ENCODE measurements around the gene MYBPHL.

MYBPHL gene

DNA sequence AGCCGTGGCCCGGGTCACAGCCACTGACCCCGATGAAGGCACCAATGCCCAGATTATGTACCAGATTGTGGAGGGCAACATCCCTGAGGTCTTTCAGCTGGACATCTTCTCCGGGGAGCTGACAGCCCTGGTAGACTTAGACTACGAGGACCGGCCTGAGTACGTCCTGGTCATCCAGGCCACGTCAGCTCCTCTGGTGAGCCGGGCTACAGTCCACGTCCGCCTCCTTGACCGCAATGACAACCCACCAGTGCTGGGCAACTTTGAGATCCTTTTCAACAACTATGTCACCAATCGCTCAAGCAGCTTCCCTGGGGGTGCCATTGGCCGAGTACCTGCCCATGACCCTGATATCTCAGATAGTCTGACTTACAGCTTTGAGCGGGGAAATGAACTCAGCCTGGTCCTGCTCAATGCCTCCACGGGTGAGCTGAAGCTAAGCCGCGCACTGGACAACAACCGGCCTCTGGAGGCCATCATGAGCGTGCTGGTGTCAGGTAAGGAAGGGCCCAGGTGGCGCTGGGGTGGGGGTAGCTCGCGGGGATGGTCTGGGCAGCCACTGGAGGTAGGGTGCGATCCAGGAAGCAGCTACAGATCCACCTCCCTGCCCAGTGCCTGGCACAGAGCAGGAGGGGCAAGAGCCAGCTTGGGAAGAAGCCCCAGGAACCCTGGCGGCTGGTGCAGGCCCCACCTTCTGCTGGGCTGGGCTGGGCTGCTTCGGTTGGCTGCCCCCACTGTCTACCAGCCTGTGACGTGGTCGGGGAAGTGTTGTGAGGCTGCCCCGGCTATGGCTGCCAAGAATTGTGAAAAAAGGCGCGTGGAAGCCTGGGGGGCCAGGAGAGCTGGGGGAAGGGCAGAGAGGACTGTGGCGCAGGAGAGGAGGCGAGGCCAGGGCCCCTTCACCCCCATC, 53.7 kb downstream of the MYBPHL start:
- no peak for DNase-seq (ENCODE audit: low read depth)

DNA sequence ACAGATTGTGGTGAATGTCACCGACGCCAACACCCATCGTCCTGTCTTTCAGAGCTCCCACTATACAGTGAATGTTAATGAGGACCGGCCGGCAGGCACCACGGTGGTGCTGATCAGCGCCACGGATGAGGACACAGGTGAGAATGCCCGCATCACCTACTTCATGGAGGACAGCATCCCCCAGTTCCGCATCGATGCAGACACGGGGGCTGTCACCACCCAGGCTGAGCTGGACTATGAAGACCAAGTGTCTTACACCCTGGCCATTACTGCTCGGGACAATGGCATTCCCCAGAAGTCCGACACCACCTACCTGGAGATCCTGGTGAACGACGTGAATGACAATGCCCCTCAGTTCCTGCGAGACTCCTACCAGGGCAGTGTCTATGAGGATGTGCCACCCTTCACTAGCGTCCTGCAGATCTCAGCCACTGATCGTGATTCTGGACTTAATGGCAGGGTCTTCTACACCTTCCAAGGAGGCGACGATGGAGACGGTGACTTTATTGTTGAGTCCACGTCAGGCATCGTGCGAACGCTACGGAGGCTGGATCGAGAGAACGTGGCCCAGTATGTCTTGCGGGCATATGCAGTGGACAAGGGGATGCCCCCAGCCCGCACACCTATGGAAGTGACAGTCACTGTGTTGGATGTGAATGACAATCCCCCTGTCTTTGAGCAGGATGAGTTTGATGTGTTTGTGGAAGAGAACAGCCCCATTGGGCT, 54.5 kb downstream of the MYBPHL start:
- DNase-seq (ENCODE audit: low read depth) = no peak

DNA sequence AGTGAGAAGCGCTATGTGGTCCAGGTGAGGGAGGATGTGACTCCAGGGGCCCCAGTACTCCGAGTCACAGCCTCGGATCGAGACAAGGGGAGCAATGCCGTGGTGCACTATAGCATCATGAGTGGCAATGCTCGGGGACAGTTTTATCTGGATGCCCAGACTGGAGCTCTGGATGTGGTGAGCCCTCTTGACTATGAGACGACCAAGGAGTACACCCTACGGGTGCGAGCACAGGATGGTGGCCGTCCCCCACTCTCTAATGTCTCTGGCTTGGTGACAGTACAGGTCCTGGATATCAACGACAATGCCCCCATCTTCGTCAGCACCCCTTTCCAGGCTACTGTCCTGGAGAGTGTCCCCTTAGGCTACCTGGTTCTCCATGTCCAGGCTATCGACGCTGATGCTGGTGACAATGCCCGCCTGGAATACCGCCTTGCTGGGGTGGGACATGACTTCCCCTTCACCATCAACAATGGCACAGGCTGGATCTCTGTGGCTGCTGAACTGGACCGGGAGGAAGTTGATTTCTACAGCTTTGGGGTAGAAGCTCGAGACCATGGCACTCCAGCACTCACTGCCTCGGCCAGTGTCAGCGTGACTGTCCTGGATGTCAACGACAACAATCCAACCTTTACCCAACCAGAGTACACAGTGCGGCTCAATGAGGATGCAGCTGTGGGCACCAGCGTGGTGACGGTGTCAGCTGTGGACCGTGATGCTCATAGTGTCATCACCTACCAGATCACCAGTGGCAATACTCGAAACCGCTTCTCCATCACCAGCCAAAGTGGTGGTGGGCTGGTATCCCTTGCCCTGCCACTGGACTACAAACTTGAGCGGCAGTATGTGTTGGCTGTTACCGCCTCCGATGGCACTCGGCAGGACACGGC, 55.3 kb downstream of the MYBPHL start:
- no peak for DNase-seq (ENCODE audit: low read depth)

DNA sequence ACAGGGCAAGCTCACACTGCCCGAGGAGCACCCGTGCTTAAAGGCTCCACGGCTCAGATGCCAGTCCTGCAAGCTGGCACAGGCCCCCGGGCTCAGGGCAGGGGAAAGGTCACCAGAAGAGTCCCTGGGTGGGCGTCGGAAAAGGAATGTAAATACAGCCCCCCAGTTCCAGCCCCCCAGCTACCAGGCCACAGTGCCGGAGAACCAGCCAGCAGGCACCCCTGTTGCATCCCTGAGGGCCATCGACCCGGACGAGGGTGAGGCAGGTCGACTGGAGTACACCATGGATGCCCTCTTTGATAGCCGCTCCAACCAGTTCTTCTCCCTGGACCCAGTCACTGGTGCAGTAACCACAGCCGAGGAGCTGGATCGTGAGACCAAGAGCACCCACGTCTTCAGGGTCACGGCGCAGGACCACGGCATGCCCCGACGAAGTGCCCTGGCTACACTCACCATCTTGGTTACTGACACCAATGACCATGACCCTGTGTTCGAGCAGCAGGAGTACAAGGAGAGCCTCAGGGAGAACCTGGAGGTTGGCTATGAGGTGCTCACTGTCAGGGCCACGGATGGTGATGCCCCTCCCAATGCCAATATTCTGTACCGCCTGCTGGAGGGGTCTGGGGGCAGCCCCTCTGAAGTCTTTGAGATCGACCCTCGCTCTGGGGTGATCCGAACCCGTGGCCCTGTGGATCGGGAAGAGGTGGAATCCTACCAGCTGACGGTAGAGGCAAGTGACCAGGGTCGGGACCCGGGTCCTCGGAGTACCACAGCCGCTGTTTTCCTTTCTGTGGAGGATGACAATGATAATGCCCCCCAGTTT, 56.1 kb downstream of the MYBPHL start:
- no peak for DNase-seq (ENCODE audit: low read depth)

DNA sequence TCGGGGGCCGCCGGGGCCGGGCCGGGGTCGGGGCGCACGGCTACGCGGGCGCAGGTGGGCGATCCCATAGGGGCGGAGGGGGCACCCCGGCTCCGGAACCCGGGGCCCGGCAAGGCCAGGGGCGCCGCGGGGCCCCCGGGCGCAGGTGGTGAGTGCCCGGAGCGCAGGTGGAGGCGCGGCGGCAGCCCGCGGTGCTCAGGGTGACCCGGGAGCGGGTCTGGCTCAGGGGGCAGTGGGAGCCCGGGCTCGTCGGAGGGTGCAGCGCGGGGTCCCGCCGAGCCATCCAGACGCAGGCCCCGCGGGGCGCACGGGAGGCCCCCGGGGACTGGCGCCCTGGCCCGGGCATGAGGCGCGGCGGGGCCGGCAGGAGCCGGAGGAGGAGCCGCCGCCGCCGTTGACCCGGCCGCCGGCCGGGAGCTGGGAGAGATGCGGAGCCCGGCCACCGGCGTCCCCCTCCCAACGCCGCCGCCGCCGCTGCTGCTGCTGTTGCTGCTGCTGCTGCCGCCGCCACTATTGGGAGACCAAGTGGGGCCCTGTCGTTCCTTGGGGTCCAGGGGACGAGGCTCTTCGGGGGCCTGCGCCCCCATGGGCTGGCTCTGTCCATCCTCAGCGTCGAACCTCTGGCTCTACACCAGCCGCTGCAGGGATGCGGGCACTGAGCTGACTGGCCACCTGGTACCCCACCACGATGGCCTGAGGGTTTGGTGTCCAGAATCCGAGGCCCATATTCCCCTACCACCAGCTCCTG, 57.0 kb downstream of the MYBPHL start:
- DNase-seq (ENCODE audit: low read depth) = no peak

DNA sequence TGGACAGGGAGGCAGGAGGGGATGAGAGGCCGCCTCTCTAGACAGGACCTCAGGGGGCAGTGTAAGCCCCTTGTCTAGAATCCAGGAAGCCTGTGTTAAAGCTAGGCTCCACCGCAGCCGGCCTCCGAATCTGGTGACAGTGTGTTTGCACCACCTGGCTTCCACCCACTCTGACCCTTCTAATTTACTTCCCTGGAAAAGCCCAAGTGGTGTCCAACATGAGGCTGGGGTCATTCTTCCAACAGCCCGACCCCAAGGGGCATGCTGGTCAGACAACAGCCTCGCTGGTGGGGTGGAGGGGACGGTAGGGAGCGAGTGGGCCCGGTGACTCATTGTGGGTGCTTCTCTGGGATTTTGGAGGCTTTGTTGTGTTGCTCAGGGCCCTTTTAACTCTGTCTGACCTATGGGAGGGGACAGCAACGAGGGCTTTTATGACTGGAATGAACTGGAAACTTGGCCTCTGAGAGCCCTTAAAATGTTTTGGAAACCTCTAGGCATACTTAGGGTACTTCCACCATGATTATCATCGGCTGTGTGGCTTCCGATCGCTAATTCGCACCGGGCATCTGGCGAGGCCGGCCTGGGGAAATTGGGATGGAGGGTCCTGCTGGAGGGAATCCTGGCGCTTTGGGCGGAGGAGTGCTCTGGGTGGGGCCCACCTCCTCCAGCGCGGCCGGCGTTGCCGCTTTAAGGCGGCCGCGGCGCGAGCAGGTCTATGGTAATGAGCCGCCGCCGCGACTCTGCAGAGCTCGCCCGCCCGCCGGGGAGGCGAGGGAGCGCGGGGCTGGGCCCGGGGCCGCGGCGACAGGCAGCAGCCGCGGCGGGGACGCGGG, 57.8 kb downstream of the MYBPHL start, which contains the start of gene CELSR2:
CELSR2 (plus strand) TSS at position 743 of the 833 bp plus-strand sequence. CDS start 541 bp downstream, outside the sequence.
- DNase-seq (ENCODE audit: low read depth) = peak; percentile 30

DNA sequence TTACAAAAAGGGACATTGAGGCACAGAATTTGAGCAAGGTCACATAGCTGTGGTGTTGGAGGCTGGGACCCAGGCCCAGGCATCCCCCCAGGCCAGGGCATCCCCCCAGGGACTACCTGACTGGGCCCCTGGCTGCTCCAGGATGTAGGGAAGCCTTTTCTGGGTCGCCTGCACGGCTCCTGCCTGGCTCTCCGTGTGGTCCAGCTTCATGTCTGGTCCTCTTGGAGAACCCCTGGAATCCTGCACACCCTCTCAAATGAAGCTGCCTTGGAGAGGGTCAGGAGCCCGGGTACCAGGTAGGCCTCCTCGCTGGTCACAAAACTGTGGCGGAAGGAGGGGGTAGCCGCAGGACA, 58.4 kb downstream of the MYBPHL start:
- DNase-seq (ENCODE audit: low read depth) = no peak

DNA sequence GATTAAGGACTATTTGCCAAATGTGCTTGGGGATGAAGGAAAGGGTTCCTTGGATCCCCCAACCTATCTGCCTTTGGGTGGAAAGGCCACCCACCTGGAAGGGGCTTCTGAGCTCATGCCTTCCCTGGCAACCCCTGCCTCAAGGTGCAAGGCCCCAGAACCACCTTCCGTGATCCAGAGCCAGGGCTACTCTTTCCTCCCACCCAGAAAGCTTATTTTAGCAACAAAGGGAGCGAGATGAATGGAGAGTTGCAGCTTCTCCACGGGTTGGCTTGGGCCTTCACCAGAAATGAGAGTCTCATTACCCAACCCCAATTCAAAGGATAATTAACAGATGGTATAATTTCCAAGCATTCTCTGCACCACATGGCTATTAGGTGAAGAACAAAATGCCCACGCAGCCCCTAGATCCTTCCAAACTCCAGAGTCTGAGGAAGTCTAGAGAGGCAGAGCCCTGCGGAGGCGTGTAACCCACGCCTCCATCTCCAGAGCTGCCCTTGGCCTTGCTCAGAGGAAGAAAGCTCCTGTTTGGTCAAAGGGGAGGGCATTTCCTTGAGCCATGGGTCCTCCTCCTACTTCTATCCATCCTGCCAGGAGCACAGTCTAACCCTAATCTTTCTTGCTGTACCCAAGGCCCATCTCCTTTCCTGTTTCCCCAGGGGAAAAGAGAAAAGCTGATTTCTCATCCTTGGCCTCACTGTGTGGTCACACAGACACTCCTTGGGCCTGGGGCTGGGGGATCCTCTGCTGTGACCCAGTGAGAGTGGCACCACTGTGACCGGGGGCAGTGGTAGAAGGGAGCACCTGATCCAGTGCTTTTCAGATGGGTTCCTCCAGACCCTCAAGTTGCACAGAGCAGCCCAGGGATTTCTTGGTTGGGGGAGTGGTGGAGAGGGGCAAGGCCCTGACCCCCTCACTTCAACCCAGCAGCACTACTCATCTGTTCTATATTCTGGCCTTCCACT, 59.1 kb downstream of the MYBPHL start:
- no peak for DNase-seq (ENCODE audit: low read depth)

DNA sequence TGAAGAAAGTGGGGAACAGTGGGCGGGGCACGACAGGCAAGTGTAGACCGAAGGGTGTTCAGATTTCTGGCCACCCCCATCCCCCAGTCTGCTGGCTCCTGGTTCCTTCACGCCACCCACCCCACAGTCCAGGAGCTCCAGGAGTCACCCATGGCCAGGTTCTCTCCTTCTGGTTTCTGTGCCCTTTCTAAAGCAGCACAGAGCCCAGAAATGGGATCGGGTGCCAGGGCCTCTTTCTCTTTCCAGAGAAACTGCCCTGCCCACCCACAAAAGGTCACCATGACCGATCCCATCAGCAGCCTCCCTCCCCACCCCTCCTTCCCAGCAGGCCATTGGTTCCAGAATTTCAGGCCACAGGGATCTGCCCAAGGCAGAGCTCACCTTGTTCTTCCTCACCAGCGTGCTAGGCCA, 60.7 kb downstream of the MYBPHL start:
- no peak for DNase-seq (ENCODE audit: low read depth)

DNA sequence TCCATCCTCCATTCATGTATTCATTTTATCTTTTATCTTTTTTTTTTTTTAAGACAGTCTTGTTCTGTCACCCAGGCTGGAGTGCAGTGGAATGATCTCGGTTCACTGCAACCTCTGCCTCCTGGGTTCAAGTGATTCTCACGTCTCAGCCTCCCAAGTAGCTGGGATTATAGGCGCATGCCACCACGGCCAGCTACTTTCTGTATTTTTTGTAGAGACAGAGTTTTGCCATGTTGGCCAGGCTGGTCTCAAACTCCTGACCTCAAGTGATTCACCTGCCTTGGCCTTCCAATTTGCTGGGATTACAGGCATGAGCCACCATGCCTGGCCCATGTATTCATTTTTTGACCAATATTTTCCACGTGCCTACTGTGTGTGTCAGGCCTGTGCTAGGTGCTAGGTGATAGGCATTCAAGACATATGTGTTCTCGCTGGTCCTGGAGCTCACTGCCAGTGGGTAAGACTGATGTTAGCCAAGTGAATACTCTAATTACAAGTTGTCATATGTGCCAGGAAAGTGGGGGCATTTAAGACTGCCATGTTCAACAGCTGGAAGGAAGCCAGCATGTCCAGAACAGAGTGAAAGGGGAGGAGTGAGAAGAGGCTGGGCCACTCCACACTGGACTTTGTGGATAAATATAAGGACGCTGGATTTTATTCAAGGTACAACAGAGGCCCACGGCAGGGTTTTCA, 62.8 kb downstream of the MYBPHL start:
- DNase-seq (ENCODE audit: low read depth) = no peak

DNA sequence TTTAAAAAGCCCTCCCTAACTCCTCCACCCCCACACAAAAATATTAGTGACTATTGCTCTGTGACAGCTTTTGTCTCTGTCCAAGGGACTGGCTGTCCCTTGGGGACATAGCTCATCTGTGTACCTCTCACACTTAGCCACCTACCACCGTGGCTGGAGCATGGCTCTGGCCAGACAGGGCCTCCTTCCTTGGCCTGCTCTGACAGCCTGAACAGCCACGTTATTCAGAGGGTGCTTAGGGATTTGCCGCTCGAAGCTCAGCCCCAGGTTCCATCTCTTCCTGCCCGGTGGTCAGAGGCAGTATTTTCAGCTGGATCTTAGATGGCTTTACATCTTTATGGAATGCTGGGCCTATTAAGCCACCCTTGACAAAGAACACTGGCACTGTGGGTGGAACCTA, 63.6 kb downstream of the MYBPHL start:
- no peak for DNase-seq (ENCODE audit: low read depth)

DNA sequence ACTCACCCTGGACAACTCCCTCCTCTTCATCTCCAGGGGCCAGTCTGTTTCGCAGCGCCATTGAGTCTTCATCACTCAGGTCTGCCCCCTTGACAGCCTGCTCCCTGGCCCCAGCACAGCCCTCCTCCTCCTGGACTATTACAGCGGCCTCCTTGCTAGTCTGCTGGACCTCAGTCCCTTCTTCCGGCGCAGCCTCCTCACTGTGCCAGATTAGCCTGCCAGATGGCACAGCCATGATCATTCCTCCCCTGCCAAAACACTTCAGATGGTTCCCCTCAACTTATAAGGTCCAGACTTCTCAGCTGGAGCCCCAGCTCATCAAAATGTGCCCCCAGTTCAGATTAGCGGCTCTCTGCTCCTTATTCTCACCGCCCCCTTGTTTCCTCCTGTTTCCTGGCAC, 64.4 kb downstream of the MYBPHL start:
- no peak for DNase-seq (ENCODE audit: low read depth)
